Immature natural killer cell (primary cell): ENCODE data around the gene LEF1. TPM values are rescaled to one million over a fixed set of nuclear protein-coding genes. Genes with fewer than 3 reads are reported as not detected.

Experiments
- DNase-seq, 3 donors: peaks; one replicate each; pipeline ENCODE4 v3.0.0; 2022; ENCODE audit warnings: mixed read lengths in 1 of 3
- H3K27ac Mint-ChIP-seq, 6 donors: one replicate each; pipeline ENCODE4 v1.8.0; 2020; ENCODE audit warnings: mixed read lengths in 6 of 6, mild to moderate bottlenecking in 5 of 6, inconsistent platforms in 4 of 6, moderate library complexity in 3 of 6
- H3K27me3 Mint-ChIP-seq, 3 donors: one replicate each; pipeline ENCODE4 v1.8.0; 2020 to 2021; ENCODE audit warnings: low read depth in 3 of 3, mild to moderate bottlenecking in 3 of 3, mixed read lengths in 3 of 3, moderate library complexity in 3 of 3, inconsistent platforms in 1 of 3
- H3K36me3 Mint-ChIP-seq, 3 donors: one replicate each; pipeline ENCODE4 v1.8.0; 2020; ENCODE audit warnings: mixed read lengths in 3 of 3, inconsistent platforms in 2 of 3, mild to moderate bottlenecking in 2 of 3
- H3K4me1 Mint-ChIP-seq, 2 donors: one replicate each; pipeline ENCODE4 v1.8.0; 2020; ENCODE audit warnings: inconsistent platforms in 2 of 2, mild to moderate bottlenecking in 2 of 2, mixed read lengths in 2 of 2, moderate library complexity in 1 of 2
- H3K4me3 Mint-ChIP-seq, 5 donors: one replicate each; pipeline ENCODE4 v1.8.0; 2020; ENCODE audit warnings: mild to moderate bottlenecking in 5 of 5, mixed read lengths in 5 of 5, inconsistent platforms in 3 of 5, moderate library complexity in 3 of 5
- H3K9me3 Mint-ChIP-seq, 6 donors: one replicate each; pipeline ENCODE4 v1.8.0; 2020; ENCODE audit warnings: mild to moderate bottlenecking in 6 of 6, mixed read lengths in 6 of 6, inconsistent platforms in 4 of 6, moderate library complexity in 3 of 6
- polyA plus RNA-seq, 3 donors: library from polyadenylated mRNA; unstranded; fragments of 300-500 nt; fragmentation: Illumina TruSeq; gene quantifications; one replicate each; pipeline ENCODE4 v1.2.3, GENCODE V29; 2021

The LEF1 gene
- polyA plus RNA-seq, 3 donors from 2014 or later, result 16.7 to 29.7 (median 28.7) TPM

- no peak for DNase-seq
- no peak overlapping the region for H3K27ac Mint-ChIP-seq
- H3K27me3 Mint-ChIP-seq, result no peaks in the 10 kb centered on the region
- peaks cover 3 to 9% of the 10 kb centered on the region in 2 donors for H3K4me1 Mint-ChIP-seq
- H3K9me3 Mint-ChIP-seq, result no peaks in the 10 kb centered on the region
- no peak overlapping the region for H3K4me3 Mint-ChIP-seq
- H3K36me3 Mint-ChIP-seq, result peaks cover 9 to 26% (median 16%) of the 10 kb centered on the region in 3 donors
These were observed 160.0 kb downstream of the LEF1 start for GRCh38 chr4:108008721-108009120.

GRCh38 chr4:108007984-108008383 is 160.7 kb downstream of the LEF1 start:
- Mint-ChIP-seq H3K36me3 (peaks cover 9 to 22% (median 16%) of the 10 kb centered on the region in 3 donors), H3K9me3 (no peaks in the 10 kb centered on the region), H3K4me1 (peaks cover 1 to 3% of the 10 kb centered on the region in 2 donors), H3K27ac (no peak overlapping the region), H3K27me3 (no peaks in the 10 kb centered on the region), H3K4me3 (no peak overlapping the region)
- DNase-seq, result no peak

- no peak overlapping the region for H3K4me3 Mint-ChIP-seq
- peaks cover 8 to 16% (median 10%) of the 10 kb centered on the region in 3 donors for H3K36me3 Mint-ChIP-seq
- H3K4me1 Mint-ChIP-seq, result no peaks in the 10 kb centered on the region
- H3K27me3 Mint-ChIP-seq, result no peaks in the 10 kb centered on the region
- no peaks in the 10 kb centered on the region for H3K9me3 Mint-ChIP-seq
- no peak overlapping the region for H3K27ac Mint-ChIP-seq
- DNase-seq, result no peak
These were observed 162.4 kb downstream of the LEF1 start for GRCh38 chr4:108006361-108006760.

GRCh38 chr4:108005807-108006206 is 162.9 kb downstream of the LEF1 start:
- Mint-ChIP-seq H3K27me3 (no peaks in the 10 kb centered on the region), H3K4me1 (peaks cover 0 to 5% of the 10 kb centered on the region in 2 donors), H3K4me3 (no peak overlapping the region), H3K27ac (peak overlapping the region in 1 of 6 donors; percentile 57), H3K9me3 (no peaks in the 10 kb centered on the region), H3K36me3 (peaks cover 4 to 17% (median 6%) of the 10 kb centered on the region in 3 donors)
- DNase-seq, result no peak

GRCh38 chr4:108004646-108005045 is 164.1 kb downstream of the LEF1 start:
- H3K27me3 Mint-ChIP-seq, result no peaks in the 10 kb centered on the region
- H3K4me1 Mint-ChIP-seq, result peaks cover 9 to 16% of the 10 kb centered on the region in 2 donors
- no peak for DNase-seq
- H3K9me3 Mint-ChIP-seq, result no peaks in the 10 kb centered on the region
- no peak overlapping the region for H3K27ac Mint-ChIP-seq
- no peak overlapping the region for H3K4me3 Mint-ChIP-seq
- H3K36me3 Mint-ChIP-seq, result peaks cover 4 to 22% (median 5%) of the 10 kb centered on the region in 3 donors

GRCh38 chr4:108003982-108004515 is 164.7 kb downstream of the LEF1 start:
- H3K27me3 Mint-ChIP-seq, result no peaks in the 10 kb centered on the region
- no peak for DNase-seq
- no peaks in the 10 kb centered on the region for H3K9me3 Mint-ChIP-seq
- no peak overlapping the region for H3K27ac Mint-ChIP-seq
- H3K4me3 Mint-ChIP-seq, result no peak overlapping the region
- peaks cover 4 to 18% (median 5%) of the 10 kb centered on the region in 3 donors for H3K36me3 Mint-ChIP-seq
- H3K4me1 Mint-ChIP-seq, result peaks cover 9 to 16% of the 10 kb centered on the region in 2 donors

- no peak for DNase-seq
- H3K36me3 Mint-ChIP-seq, result peaks cover 4 to 18% (median 8%) of the 10 kb centered on the region in 3 donors
- H3K4me3 Mint-ChIP-seq, result no peak overlapping the region
- H3K4me1 Mint-ChIP-seq, result peaks cover 20 to 32% of the 10 kb centered on the region in 2 donors
- H3K9me3 Mint-ChIP-seq, result no peaks in the 10 kb centered on the region
- no peaks in the 10 kb centered on the region for H3K27me3 Mint-ChIP-seq
- no peak overlapping the region for H3K27ac Mint-ChIP-seq
These were observed 167.1 kb downstream of the LEF1 start for GRCh38 chr4:108001540-108002135.

- Mint-ChIP-seq H3K27ac (no peak overlapping the region), H3K27me3 (no peaks in the 10 kb centered on the region), H3K4me3 (no peak overlapping the region), H3K9me3 (no peaks in the 10 kb centered on the region), H3K36me3 (peaks cover 4 to 18% (median 8%) of the 10 kb centered on the region in 3 donors), H3K4me1 (peaks cover 20 to 46% of the 10 kb centered on the region in 2 donors)
- DNase-seq, result no peak
These were observed 168.7 kb downstream of the LEF1 start for GRCh38 chr4:107999932-108000539.

GRCh38 chr4:107997794-107998193 is 170.9 kb downstream of the LEF1 start:
- Mint-ChIP-seq H3K27me3 (no peaks in the 10 kb centered on the region), H3K36me3 (peaks cover 4 to 18% (median 8%) of the 10 kb centered on the region in 3 donors), H3K4me3 (no peak overlapping the region), H3K9me3 (no peaks in the 10 kb centered on the region), H3K27ac (peak overlapping the region in 2 of 6 donors; percentile 27 to 33), H3K4me1 (peaks cover 26 to 54% of the 10 kb centered on the region in 2 donors)
- DNase-seq, result no peak

Other genes starting within 250 kb of the LEF1 start
- gene CYP2U1, start 237.4 kb downstream of the LEF1 start, polyA plus RNA-seq, result 1 to 10 TPM; 4.0 to 4.9 (median 4.9) TPM
- 10 to 100 TPM; 33.0 to 42.8 (median 38.1) TPM for gene HADH, start 179.0 kb downstream of the LEF1 start, polyA plus RNA-seq